Esophagus (tissue), 2 donors: ENCODE data around the gene PPEF2. TPM values are rescaled to one million over a fixed set of nuclear protein-coding genes. Genes with fewer than 3 reads are reported as not detected.
A peak's percentile ranks its signal among the peaks of the same experiment; 100 is the strongest.

Experiments used
- H3K27ac ChIP-seq, 2 donors: one replicate each; pipeline ENCODE4 v1.5.1; 2013; ENCODE audit warnings: low read depth in 2 of 2, mild to moderate bottlenecking in 2 of 2, inconsistent platforms in 1 of 2, low read length in 1 of 2, moderate library complexity in 1 of 2
- H3K27me3 ChIP-seq, 2 donors: one replicate each; pipeline ENCODE4 v1.6.1; 2013; ENCODE audit warnings: low read length in 2 of 2, control low read depth in 1 of 2, mild to moderate bottlenecking in 1 of 2; ENCODE audit not compliant: insufficient read depth in 2 of 2, control insufficient read depth in 1 of 2
- H3K36me3 ChIP-seq, 2 donors: one replicate each; pipeline ENCODE4 v1.6.1; 2013; ENCODE audit warnings: low read length in 1 of 2; ENCODE audit not compliant: control insufficient read depth in 2 of 2, insufficient read depth in 2 of 2
- H3K4me1 ChIP-seq, 2 donors: one replicate each; pipeline ENCODE4 v1.6.1; 2013; ENCODE audit warnings: low read length in 1 of 2; ENCODE audit not compliant: control insufficient read depth in 2 of 2, insufficient read depth in 2 of 2
- H3K4me3 ChIP-seq, 2 donors: one replicate each; pipeline ENCODE4 v1.5.1; 2013; ENCODE audit warnings: low read length in 2 of 2, mild to moderate bottlenecking in 2 of 2, low read depth in 1 of 2, moderate library complexity in 1 of 2
- H3K9me3 ChIP-seq, 2 donors: one replicate each; pipeline ENCODE4 v1.6.1; 2013; ENCODE audit warnings: mild to moderate bottlenecking in 2 of 2, low read depth in 1 of 2, low read length in 1 of 2, moderate library complexity in 1 of 2; ENCODE audit not compliant: control insufficient read depth in 2 of 2, insufficient read depth in 1 of 2
- WGBS, 2 donors: extraction: QIAGEN DNeasy Blood & Tissue Kit; methylation state at CpG; one replicate each; pipeline ENCODE4 v1.1.7; 2013; 5-methylcytosine and 5-hydroxymethylcytosine counted together
- polyA plus RNA-seq, 2 donors: library from polyadenylated mRNA; stranded (reverse); fragments of 200-250 nt; gene quantifications; one replicate each; pipeline ENCODE4 v1.2.3, GENCODE V29; 2013
- donor health status: healthy with polysubstance abuse.
- donor health status: Bipolar disorder and iron deficiency.

Gene PPEF2
- polyA plus RNA-seq, 2 donors: not detected

DNA sequence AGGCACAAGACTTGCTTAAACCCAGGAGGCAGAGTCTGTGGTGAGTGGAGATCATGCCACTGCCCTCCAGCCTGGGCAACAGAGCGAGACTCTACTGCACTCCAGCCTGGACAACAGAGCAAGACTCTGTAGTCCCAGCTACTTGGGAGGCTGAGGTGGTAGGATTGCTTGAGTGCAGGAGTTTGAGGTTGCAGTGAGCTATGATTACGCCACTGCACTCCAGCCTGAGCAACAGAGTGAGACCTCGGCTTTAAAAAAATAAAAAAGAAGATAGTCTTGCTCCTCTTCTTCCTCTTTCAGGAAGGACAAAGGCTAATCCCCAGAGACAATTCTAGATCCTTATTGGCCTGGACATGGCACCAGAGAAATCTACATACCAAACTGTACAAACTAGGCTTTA is 5.7 kb upstream of the PPEF2 start:
- Histone ChIP-seq H3K9me3 (no peaks in the 10 kb centered on the region), H3K27ac (no peak overlapping the region), H3K4me3 (no peak overlapping the region), H3K36me3 (no peaks in the 10 kb centered on the region), H3K27me3 (no peaks in the 10 kb centered on the region), H3K4me1 (no peaks in the 10 kb centered on the region)
- WGBS, 2 donors: 73 to 85% methylated on average over 3 of the region's 3 CpGs

GRCh38 chr4:75904076-75904475 is 1.8 kb upstream of the PPEF2 start:
- no peak overlapping the region for H3K4me3 ChIP-seq
- no peaks in the 10 kb centered on the region for H3K4me1 ChIP-seq
- H3K36me3 ChIP-seq: no peaks in the 10 kb centered on the region
- H3K27me3 ChIP-seq: no peaks in the 10 kb centered on the region
- H3K27ac ChIP-seq: no peak overlapping the region
- 72 to 85% methylated on average over 5 of the region's 5 CpGs for WGBS, 2 donors
- H3K9me3 ChIP-seq: no peaks in the 10 kb centered on the region

- Histone ChIP-seq H3K27ac (no peak overlapping the region), H3K36me3 (no peaks in the 10 kb centered on the region), H3K27me3 (no peaks in the 10 kb centered on the region), H3K9me3 (no peaks in the 10 kb centered on the region), H3K4me1 (no peaks in the 10 kb centered on the region), H3K4me3 (no peak overlapping the region)
Measured at GRCh38 chr4:75898536-75898935, 3.7 kb downstream of the PPEF2 start.

- H3K4me3 ChIP-seq: no peak overlapping the region
Measured at GRCh38 chr4:75895744-75896314, 6.4 kb downstream of the PPEF2 start.

DNA sequence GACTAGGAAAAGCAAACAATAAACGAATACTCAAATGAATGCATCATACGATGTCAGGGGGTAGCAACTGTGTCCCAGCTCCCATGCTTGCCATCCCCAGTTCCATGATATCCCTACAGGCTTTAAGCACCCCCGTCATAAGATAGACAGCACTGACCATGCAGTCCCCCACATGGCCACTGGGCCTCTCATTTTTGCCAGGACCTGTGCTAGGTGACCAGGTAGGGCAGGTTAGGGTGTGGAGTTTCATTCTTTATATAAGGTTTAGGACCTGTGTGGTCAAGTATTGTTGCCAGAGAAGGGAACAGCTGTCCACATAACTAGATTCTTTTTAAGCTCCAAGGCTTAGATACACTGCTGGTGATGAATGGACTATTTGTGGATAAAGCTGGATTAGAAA is 9.7 kb downstream of the PPEF2 start:
- H3K27ac ChIP-seq: peak overlapping the region in 1 of 2 donors; percentile 23
- WGBS, 2 donors: 65 to 67% methylated on average over 3 of the region's 3 CpGs

More at GRCh38 chr4:75895744-75896314, 6.4 kb downstream of the PPEF2 start:
- no peaks in the 10 kb centered on the region for H3K4me1 ChIP-seq
- H3K36me3 ChIP-seq: no peaks in the 10 kb centered on the region
- no peaks in the 10 kb centered on the region for H3K9me3 ChIP-seq
- H3K27me3 ChIP-seq: no peaks in the 10 kb centered on the region
- 49 to 51% methylated on average over 4 of the region's 4 CpGs for WGBS, 2 donors
- no peak overlapping the region for H3K27ac ChIP-seq

GRCh38 chr4:75891611-75892010 is 10.6 kb downstream of the PPEF2 start:
- no peak overlapping the region for H3K27ac ChIP-seq
- 92 to 93% methylated on average over 14 of the region's 14 CpGs for WGBS, 2 donors
- no peaks in the 10 kb centered on the region for H3K9me3 ChIP-seq
- H3K4me1 ChIP-seq: no peaks in the 10 kb centered on the region
- no peaks in the 10 kb centered on the region for H3K36me3 ChIP-seq
- H3K4me3 ChIP-seq: no peak overlapping the region
- H3K27me3 ChIP-seq: no peaks in the 10 kb centered on the region

More for the DNA sequence above, 9.7 kb downstream of the PPEF2 start:
- Histone ChIP-seq H3K4me1 (no peaks in the 10 kb centered on the region), H3K27me3 (no peaks in the 10 kb centered on the region), H3K4me3 (no peak overlapping the region), H3K9me3 (no peaks in the 10 kb centered on the region), H3K36me3 (no peaks in the 10 kb centered on the region)

GRCh38 chr4:75889537-75890199 is 12.6 kb downstream of the PPEF2 start:
- H3K27ac ChIP-seq: no peak overlapping the region
- H3K9me3 ChIP-seq: no peaks in the 10 kb centered on the region
- whole genome bisulfite sequencing, 2 donors: 90% methylated on average over 9 of the region's 9 CpGs
- H3K4me3 ChIP-seq: no peak overlapping the region
- peaks cover 0 to 4% of the 10 kb centered on the region in 2 donors for H3K27me3 ChIP-seq
- H3K36me3 ChIP-seq: no peaks in the 10 kb centered on the region
- no peaks in the 10 kb centered on the region for H3K4me1 ChIP-seq

GRCh38 chr4:75886104-75886503 is 16.1 kb downstream of the PPEF2 start:
- Histone ChIP-seq H3K27ac (no peak overlapping the region), H3K4me1 (no peaks in the 10 kb centered on the region), H3K27me3 (peaks cover 0 to 4% of the 10 kb centered on the region in 2 donors), H3K4me3 (no peak overlapping the region), H3K9me3 (no peaks in the 10 kb centered on the region), H3K36me3 (no peaks in the 10 kb centered on the region)
- 59 to 66% methylated on average over 24 of the region's 24 CpGs for WGBS, 2 donors

GRCh38 chr4:75881476-75881875 is 20.8 kb downstream of the PPEF2 start:
- no peak overlapping the region for H3K27ac ChIP-seq
- no peaks in the 10 kb centered on the region for H3K36me3 ChIP-seq
- WGBS, 2 donors: 79 to 81% methylated on average over 3 of the region's 3 CpGs
- H3K9me3 ChIP-seq: no peaks in the 10 kb centered on the region
- H3K27me3 ChIP-seq: peaks cover 0 to 4% of the 10 kb centered on the region in 2 donors
- H3K4me1 ChIP-seq: no peaks in the 10 kb centered on the region
- H3K4me3 ChIP-seq: no peak overlapping the region

DNA sequence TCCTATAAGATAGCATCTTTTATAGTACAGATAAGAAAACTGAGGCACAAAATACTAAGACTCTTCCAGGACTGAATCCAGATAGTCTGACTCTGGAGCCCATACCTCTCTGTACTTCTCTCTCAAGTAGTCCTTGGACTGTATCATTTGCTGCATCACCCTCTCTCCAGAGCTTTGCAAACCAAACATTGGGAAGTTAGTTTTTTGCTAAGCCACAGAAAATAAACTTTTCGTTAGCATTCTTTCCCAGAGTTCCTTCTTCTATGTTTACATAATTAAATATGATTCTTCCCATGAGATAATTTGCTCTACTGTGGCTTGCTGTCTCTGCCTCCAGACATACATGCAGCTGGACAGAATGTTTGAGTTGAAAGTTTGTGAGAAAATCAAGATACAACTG is 22.0 kb downstream of the PPEF2 start:
- H3K36me3 ChIP-seq: no peaks in the 10 kb centered on the region
- H3K27me3 ChIP-seq: no peaks in the 10 kb centered on the region
- no peak overlapping the region for H3K4me3 ChIP-seq
- H3K4me1 ChIP-seq: no peaks in the 10 kb centered on the region
- H3K27ac ChIP-seq: no peak overlapping the region
- 29 to 31% methylated on average over 1 of the region's 1 CpG for WGBS, 2 donors
- H3K9me3 ChIP-seq: no peaks in the 10 kb centered on the region
